ENCODE data around the gene NPHP4.

- TF ChIP-seq CTCF (conservative IDR thresholded peaks at IDR 0.05; ENCODE audit: low read length) (no peak), EZH2phosphoT487 (IDR thresholded peaks at IDR 0.05; ENCODE audit: borderline replicate concordance, low read depth, low read length) (no peak)
Observed at GRCh38 chr1:6019166-6019845, 27.1 kb upstream of the NPHP4 start.
